SK-N-SH (cell line): ENCODE data around the gene SBSN. TPM values are rescaled to one million over a fixed set of nuclear protein-coding genes. Genes with fewer than 3 reads are reported as not detected.

ENCODE experiments used
- CTCF ChIA-PET: fragments of 300-600, 350-600 bp; formaldehyde crosslinking; extraction: SDS; loops from one replicate; lab custom pipeline; 2021; lab: Yijun Ruan, JAX
- POLR2A ChIA-PET: fragments of 350-600 bp; sonication (Branson Sonifier 250); formaldehyde crosslinking; extraction: SDS; loops from one replicate; lab custom pipeline; 2020; ENCODE audit warnings: antibody characterized with exemption, inconsistent platforms; lab: Yijun Ruan, JAX
- DNase-seq: peaks from one replicate; pipeline ENCODE4 v3.0.0; 2012
- H2AFZ ChIP-seq: fragments of 200-600 bp; sonication (generic); 2 replicates; pipeline ENCODE4 v1.8.1; 2016; ENCODE audit warnings: antibody characterized with exemption, mild to moderate bottlenecking, low read depth
- H3F3A ChIP-seq: fragments of 200-600 bp; sonication (generic); replicated peaks from 2 replicates; pipeline ENCODE3; 2016; ENCODE audit warnings: antibody characterized with exemption, mild to moderate bottlenecking; ENCODE audit not compliant: insufficient read depth
- H3K27ac ChIP-seq, 2 experiments: fragments of 200-500 bp in 1 of 2; fragments of 200-600 bp in 1 of 2; sonication (Bioruptor generic) in 1 of 2; sonication (generic), shearing (Covaris generic) in 1 of 2; 2 replicates each; pipeline versions ENCODE4 v1.5.1 to v1.6.1; 2014 to 2016; ENCODE audit warnings: low read depth in 2 of 2, inconsistent platforms in 1 of 2, low read length in 1 of 2, mild to moderate bottlenecking in 1 of 2, mixed read lengths in 1 of 2
- H3K27me3 ChIP-seq: fragments of 200-600 bp; sonication (generic), shearing (Covaris generic); 2 replicates; pipeline ENCODE4 v1.6.1; 2016; ENCODE audit warnings: mixed run types; ENCODE audit not compliant: insufficient read depth
- H3K36me3 ChIP-seq, 2 experiments: fragments of 200-500 bp in 1 of 2; fragments of 200-600 bp in 1 of 2; sonication (Bioruptor generic) in 1 of 2; sonication (generic) in 1 of 2; replicated peaks in 1 of 2; 2 replicates each; pipeline versions ENCODE3 to v1.5.1; 2014 to 2016; ENCODE audit warnings: low read length in 1 of 2, mild to moderate bottlenecking in 1 of 2; ENCODE audit not compliant: insufficient read depth in 2 of 2, control insufficient read depth in 1 of 2
- H3K4me1 ChIP-seq, 2 experiments: fragments of 200-500 bp in 1 of 2; fragments of 200-600 bp in 1 of 2; sonication (Bioruptor generic) in 1 of 2; sonication (generic), shearing (Covaris generic) in 1 of 2; 2 replicates each; pipeline versions ENCODE4 v1.5.1 to v1.6.1; 2014 to 2016; ENCODE audit warnings: low read depth in 1 of 2, low read length in 1 of 2, mixed run types in 1 of 2; ENCODE audit not compliant: insufficient read depth in 2 of 2, control insufficient read depth in 1 of 2
- H3K4me2 ChIP-seq: fragments of 200-600 bp; sonication (generic), shearing (Covaris generic); 2 replicates; pipeline ENCODE4 v1.6.1; 2017; ENCODE audit warnings: mixed run types
- H3K4me3 ChIP-seq, 2 experiments: fragments of 200-500 bp in 1 of 2; fragments of 200-600 bp in 1 of 2; sonication (Bioruptor generic) in 1 of 2; sonication (generic), shearing (Covaris generic) in 1 of 2; 2 replicates each; pipeline versions ENCODE4 v1.5.1 to v1.8.1; 2014 to 2016; ENCODE audit warnings: low read depth in 2 of 2, inconsistent platforms in 1 of 2, low read length in 1 of 2, mild to moderate bottlenecking in 1 of 2, mixed read lengths in 1 of 2, moderate library complexity in 1 of 2
- H3K79me2 ChIP-seq: fragments of 200-600 bp; sonication (generic); 2 replicates; pipeline ENCODE4 v1.8.1; 2017; ENCODE audit warnings: mild to moderate bottlenecking; ENCODE audit not compliant: insufficient read depth
- H3K9ac ChIP-seq: fragments of 200-600 bp; sonication (generic); 2 replicates; pipeline ENCODE4 v1.6.1; 2017; ENCODE audit warnings: mixed run types
- H3K9me2 ChIP-seq: fragments of 200-600 bp; sonication (generic); 2 replicates; pipeline ENCODE4 v1.6.1; 2017; ENCODE audit warnings: mixed run types
- H3K9me3 ChIP-seq: fragments of 200-600 bp; sonication (generic); 2 replicates; pipeline ENCODE4 v1.6.1; 2017; ENCODE audit warnings: mixed run types, mild to moderate bottlenecking, moderate library complexity
- H4K20me1 ChIP-seq: fragments of 200-600 bp; sonication (generic); 2 replicates; pipeline ENCODE4 v1.6.1; 2017; ENCODE audit warnings: mild to moderate bottlenecking, mixed run types; ENCODE audit not compliant: insufficient read depth
- EZH2phosphoT487 ChIP-seq: fragments of 200-600 bp; sonication (generic); IDR thresholded peaks from 2 replicates; pipeline ENCODE4 v1.6.1; 2017; ENCODE audit warnings: low read depth, mixed run types, mild to moderate bottlenecking, antibody characterized with exemption, moderate library complexity, borderline replicate concordance
- MEF2A ChIP-seq: IDR thresholded peaks from 2 replicates; pipeline ENCODE4 v1.4.0; 2012; ENCODE audit warnings: low read depth, borderline replicate concordance
- RAD21 ChIP-seq: IDR thresholded peaks from 2 replicates; pipeline ENCODE4 v1.6.1; 2012; ENCODE audit warnings: mild to moderate bottlenecking, low read length
- SIN3A ChIP-seq: IDR thresholded peaks from 2 replicates; pipeline ENCODE4 v1.6.1; 2012; ENCODE audit warnings: low read depth, mild to moderate bottlenecking, low read length, moderate library complexity, borderline replicate concordance
- SMC3 ChIP-seq: IDR thresholded peaks from 2 replicates; pipeline ENCODE4 v1.6.1; 2012; ENCODE audit warnings: low read depth, low read length, improper control_type of control experiment
- TAF1 ChIP-seq: IDR thresholded peaks from 2 replicates; pipeline ENCODE4 v1.6.1; 2012; ENCODE audit warnings: low read depth, mild to moderate bottlenecking, low read length, moderate library complexity, borderline replicate concordance
- TEAD4 ChIP-seq: IDR thresholded peaks from 2 replicates; pipeline ENCODE4 v1.4.0; 2012; ENCODE audit warnings: mild to moderate bottlenecking, borderline replicate concordance; ENCODE audit not compliant: insufficient read depth
- USF1 ChIP-seq: IDR thresholded peaks from 2 replicates; pipeline ENCODE4 v1.4.0; 2012; ENCODE audit warnings: low read depth, borderline replicate concordance
- YY1 ChIP-seq: IDR thresholded peaks from 2 replicates; pipeline ENCODE4 v1.4.0; 2012; ENCODE audit warnings: low read depth, mild to moderate bottlenecking
- ZBTB33 ChIP-seq: IDR thresholded peaks from 2 replicates; pipeline ENCODE4 v1.4.0; 2012; ENCODE audit warnings: low read depth, borderline replicate concordance
- WGBS: methylation state at CpG from one replicate; pipeline ENCODE4 v1.1.6; 2017; ENCODE audit warnings: low lambda C conversion rate; 5-methylcytosine and 5-hydroxymethylcytosine counted together
- polyA plus RNA-seq, 3 experiments: library from polyadenylated mRNA; depleted of rRNA; stranded (reverse); fragments of >200 nt; gene quantifications; 2 replicates each; pipeline ENCODE4 v1.2.3, GENCODE V29; 2012
- TF ChIP-seq, protein P1 (sequence below): fragments of 150-350 bp; IDR thresholded peaks from 2 replicates; pipeline ENCODE4 v1.6.1; 2017; ENCODE audit warnings: antibody characterized with exemption, low read length, low read depth, borderline replicate concordance

Gene SBSN
- polyA plus RNA-seq, 1 of the 3 experiments (the other 2 are of a cell fraction): 0.25 TPM

DNA sequence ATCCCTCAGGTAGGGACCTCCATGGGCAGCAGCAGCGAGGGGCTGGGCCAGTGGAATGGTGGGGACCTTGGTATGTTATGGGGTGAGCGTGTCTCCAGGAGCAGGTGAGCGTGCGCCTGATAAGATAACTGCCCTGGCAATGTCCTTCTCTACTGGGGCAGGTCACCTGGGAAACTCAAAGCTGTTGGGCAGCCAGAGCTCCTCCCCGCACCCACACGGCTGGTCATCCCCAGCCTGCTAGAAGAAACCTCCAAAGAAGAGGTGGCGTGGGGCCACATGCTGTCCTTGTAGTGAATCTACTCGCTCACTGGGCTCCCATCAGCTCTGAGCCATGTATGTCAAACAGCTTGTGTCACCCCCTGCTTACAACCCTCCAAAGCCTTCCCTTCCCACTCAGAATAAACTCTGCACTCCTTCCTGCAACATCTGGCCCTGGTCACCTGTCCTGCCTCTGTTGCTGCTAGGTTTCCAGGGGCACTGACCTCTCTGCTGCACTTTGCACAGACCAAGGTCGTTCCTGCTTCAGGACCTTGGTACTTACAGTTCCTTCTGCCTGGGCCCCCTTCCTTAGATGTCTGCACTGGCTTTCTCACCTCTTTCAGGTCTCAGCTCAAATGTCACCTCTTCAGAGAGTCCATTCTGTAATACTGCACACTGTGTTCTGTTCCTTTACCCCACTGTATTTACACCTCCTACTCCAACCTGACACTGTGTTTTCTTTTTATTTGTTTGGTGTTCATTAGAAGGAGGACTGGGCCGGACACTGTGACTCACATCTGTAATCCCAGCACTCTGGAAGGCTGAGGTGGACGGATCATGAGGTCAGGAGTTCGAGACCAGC is 37.1 kb upstream of the SBSN start:
- Histone ChIP-seq H3K9me3 (no peaks in the 10 kb centered on the region), H3K27me3 (peaks cover 74% of the 10 kb centered on the region), H3K9me2 (no peaks in the 10 kb centered on the region), H3K79me2 (no peaks in the 10 kb centered on the region), H3K4me1 (no peaks in the 10 kb centered on the region), H3F3A (no peaks in the 10 kb centered on the region), H3K9ac (no peak overlapping the region), H3K36me3 (no peaks in the 10 kb centered on the region), H4K20me1 (no peaks in the 10 kb centered on the region), H3K27ac (no peak overlapping the region), H2AFZ (no peak overlapping the region), H3K4me3 (no peak overlapping the region), H3K4me2 (no peak overlapping the region)
- TF ChIP-seq YY1 (no peak), EZH2phosphoT487 (no peak), ZBTB33 (no peak), TEAD4 (no peak), SMC3 (no peak), USF1 (no peak), TAF1 (no peak), RAD21 (no peak), SIN3A (no peak), MEF2A (no peak)
- TF ChIP-seq, protein P1, sequence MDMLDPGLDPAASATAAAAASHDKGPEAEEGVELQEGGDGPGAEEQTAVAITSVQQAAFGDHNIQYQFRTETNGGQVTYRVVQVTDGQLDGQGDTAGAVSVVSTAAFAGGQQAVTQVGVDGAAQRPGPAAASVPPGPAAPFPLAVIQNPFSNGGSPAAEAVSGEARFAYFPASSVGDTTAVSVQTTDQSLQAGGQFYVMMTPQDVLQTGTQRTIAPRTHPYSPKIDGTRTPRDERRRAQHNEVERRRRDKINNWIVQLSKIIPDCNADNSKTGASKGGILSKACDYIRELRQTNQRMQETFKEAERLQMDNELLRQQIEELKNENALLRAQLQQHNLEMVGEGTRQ: no peak
- 40% methylated on average over 12 of the region's 12 CpGs for WGBS
- DNase-seq: no peak
- ChIA-PET CTCF (interaction anchor here (1.3 to 2.0 kb wide), 2 partner anchors 9 to 17 kb away, joined by 7 to 8 read pairs; no protein-coding TSS in a partner anchor), POLR2A (no interaction called here)
